HCT116 (cell line): ENCODE data around the gene ITPR2. TPM values are rescaled to one million over a fixed set of nuclear protein-coding genes. Genes with fewer than 3 reads are reported as not detected.

Experiments
- ATAC-seq: fragments of 200-7000 bp; cut with Tn5 transposase; 2 replicates; pipeline ENCODE4 v1.9.1; 2020; ENCODE audit warnings: mild to moderate bottlenecking, moderate library complexity
- BruUV-seq: library from RNA; stranded (reverse); fragments of 400-500 nt; replicated peaks from 2 replicates; lab custom pipeline; 2021; lab: Mats Ljungman, UMichigan
- CTCF ChIA-PET: fragments of 300-600 bp; sonication (Branson Sonifier 250); formaldehyde crosslinking; loops from one replicate; lab custom pipeline; 2021; ENCODE audit warnings: antibody characterized with exemption; lab: Charles Lee
- POLR2A ChIA-PET: fragments of 300-600, 350-600 bp; sonication (Branson Sonifier 250); formaldehyde crosslinking; loops from one replicate; lab custom pipeline; 2021; ENCODE audit warnings: antibody characterized with exemption; lab: Charles Lee
- RAD21 ChIA-PET, 2 experiments: fragments of 300-600 bp; sonication (Branson Sonifier 250); formaldehyde crosslinking; loops; one replicate each; lab custom pipeline; 2023; ENCODE audit warnings: low total read pairs in 2 of 2; ENCODE audit not compliant: uncharacterized antibody in 2 of 2, unreplicated experiment in 2 of 2, low non-redundant PET in 1 of 2; lab: Charles Lee
- DNase-seq: peaks from one replicate; pipeline ENCODE4 v3.0.0-alpha.2; 2010; ENCODE audit warnings: low read depth, low spot score
- H2AFZ ChIP-seq: fragments of 200-600 bp; shearing (Covaris generic), sonication (generic); 2 replicates; pipeline ENCODE4 v1.6.1; 2017; ENCODE audit warnings: low read depth, mixed run types, mixed read lengths, antibody characterized with exemption, low read length; ENCODE audit not compliant: poor library complexity, severe bottlenecking
- H3K27ac ChIP-seq: 2 replicates; pipeline ENCODE4 v1.5.1; 2012; ENCODE audit warnings: low read depth, low read length
- H3K27me3 ChIP-seq: fragments of 200-600 bp; sonication (generic); 2 replicates; pipeline ENCODE4 v1.6.1; 2016; ENCODE audit warnings: mixed run types, low read length, mixed read lengths; ENCODE audit not compliant: insufficient read depth
- H3K36me3 ChIP-seq, 2 experiments: fragments of 200-500 bp in 1 of 2; fragments of 200-600 bp in 1 of 2; sonication (Bioruptor generic) in 1 of 2; sonication (generic) in 1 of 2; 2 replicates each; pipeline versions ENCODE4 v1.5.1 to v1.6.1; 2014 to 2016; ENCODE audit warnings: low read length in 2 of 2, inconsistent platforms in 1 of 2, mixed read lengths in 1 of 2, mixed run types in 1 of 2; ENCODE audit not compliant: insufficient read depth in 2 of 2, control insufficient read depth in 1 of 2
- H3K4me1 ChIP-seq, 2 experiments: fragments of 200-600 bp in 1 of 2; sonication (generic) in 1 of 2; 2 replicates each; pipeline versions ENCODE4 v1.5.1 to v1.6.1; 2012 to 2017; ENCODE audit warnings: low read length in 2 of 2, inconsistent platforms in 1 of 2, mild to moderate bottlenecking in 1 of 2, mixed read lengths in 1 of 2, mixed run types in 1 of 2, moderate library complexity in 1 of 2; ENCODE audit not compliant: insufficient read depth in 2 of 2, control insufficient read depth in 1 of 2
- H3K4me2 ChIP-seq: fragments of 200-600 bp; sonication (generic); 2 replicates; pipeline ENCODE4 v1.6.1; 2017; ENCODE audit warnings: mixed run types, low read length, mixed read lengths
- H3K4me3 ChIP-seq, 2 experiments: fragments of 200-600 bp in 1 of 2; sonication (generic) in 1 of 2; replicated peaks in 1 of 2; 2 replicates each; pipeline ENCODE4 v1.5.1; 2011 to 2016; ENCODE audit warnings: low read length in 2 of 2, control low read depth in 1 of 2, low read depth in 1 of 2, mild to moderate bottlenecking in 1 of 2, mixed read lengths in 1 of 2, mixed run types in 1 of 2
- H3K79me2 ChIP-seq: fragments of 200-600 bp; sonication (generic); 2 replicates; pipeline ENCODE4 v1.6.1; 2017; ENCODE audit warnings: mild to moderate bottlenecking, mixed run types, low read length, moderate library complexity, mixed read lengths; ENCODE audit not compliant: insufficient read depth
- H3K9ac ChIP-seq: fragments of 200-600 bp; sonication (generic); 2 replicates; pipeline ENCODE4 v1.6.1; 2016; ENCODE audit warnings: low read length, mixed read lengths
- H3K9me2 ChIP-seq: fragments of 200-600 bp; sonication (generic), shearing (Covaris generic); 2 replicates; pipeline ENCODE4 v1.6.1; 2017; ENCODE audit warnings: mixed run types, mild to moderate bottlenecking, moderate library complexity; ENCODE audit not compliant: insufficient read depth
- H3K9me3 ChIP-seq, 2 experiments: fragments of 200-500 bp in 1 of 2; fragments of 200-600 bp in 1 of 2; sonication (Bioruptor generic) in 1 of 2; sonication (generic) in 1 of 2; 2 replicates each; pipeline ENCODE4 v1.6.1; 2014 to 2017; ENCODE audit warnings: low read length in 2 of 2, mixed read lengths in 2 of 2, inconsistent platforms in 1 of 2, low read depth in 1 of 2, mild to moderate bottlenecking in 1 of 2, mixed run types in 1 of 2, moderate library complexity in 1 of 2; ENCODE audit not compliant: control insufficient read depth in 1 of 2, insufficient read depth in 1 of 2
- H4K20me1 ChIP-seq: fragments of 200-600 bp; sonication (generic), shearing (Covaris generic); 2 replicates; pipeline ENCODE4 v1.6.1; 2017; ENCODE audit warnings: mixed run types, mild to moderate bottlenecking, moderate library complexity; ENCODE audit not compliant: insufficient read depth
- CBX3 ChIP-seq: IDR thresholded peaks from 2 replicates; pipeline ENCODE4 v1.6.1; 2012; ENCODE audit warnings: low read depth
- CEBPB ChIP-seq: IDR thresholded peaks from 2 replicates; pipeline ENCODE4 v1.6.1; 2012; ENCODE audit warnings: low read depth
- ELF1 ChIP-seq: IDR thresholded peaks from 2 replicates; pipeline ENCODE4 v1.6.1; 2012; ENCODE audit warnings: low read depth, borderline replicate concordance
- EZH2 ChIP-seq: fragments of 200-600 bp; sonication (generic); IDR thresholded peaks from 2 replicates; pipeline ENCODE4 v1.6.1; 2017; ENCODE audit warnings: antibody characterized with exemption, mixed run types
- MAX ChIP-seq: IDR thresholded peaks from 2 replicates; pipeline ENCODE4 v1.6.1; 2012
- POLR2A ChIP-seq: IDR thresholded peaks from 2 replicates; pipeline ENCODE4 v1.7.0; 2011; ENCODE audit warnings: borderline replicate concordance; ENCODE audit not compliant: insufficient read depth, insufficient read length; ENCODE audit errors: extremely low read depth
- POLR2AphosphoS5 ChIP-seq: IDR thresholded peaks from 2 replicates; pipeline ENCODE4 v1.6.1; 2011; ENCODE audit warnings: mild to moderate bottlenecking, low read depth, low read length, moderate library complexity
- SP1 ChIP-seq: IDR thresholded peaks from 2 replicates; pipeline ENCODE4 v1.6.1; 2012; ENCODE audit warnings: low read depth
- TCF7L2 ChIP-seq: IDR thresholded peaks from 2 replicates; pipeline ENCODE4 v1.7.0; 2011; ENCODE audit warnings: borderline replicate concordance, inconsistent platforms; ENCODE audit not compliant: insufficient read depth, insufficient read length; ENCODE audit errors: extremely low read depth
- YY1 ChIP-seq: IDR thresholded peaks from 2 replicates; pipeline ENCODE4 v1.6.1; 2011; ENCODE audit warnings: low read length, low read depth, moderate library complexity, mild to moderate bottlenecking; ENCODE audit not compliant: insufficient replicate concordance; ENCODE audit errors: extremely low read depth
- ZBTB33 ChIP-seq: IDR thresholded peaks from 2 replicates; pipeline ENCODE4 v1.6.1; 2011; ENCODE audit warnings: mild to moderate bottlenecking, low read length, moderate library complexity; ENCODE audit not compliant: insufficient replicate concordance; ENCODE audit errors: extremely low read depth
- ZFX ChIP-seq: fragments of 450-650 bp; IDR thresholded peaks from 2 replicates; pipeline ENCODE4 v1.6.1; 2017
- ZNF274 ChIP-seq: fragments of 200-500 bp; sonication (Bioruptor generic); IDR thresholded peaks from 2 replicates; pipeline ENCODE4 v1.6.1; 2014; ENCODE audit warnings: mild to moderate bottlenecking, low read depth, low read length, inconsistent platforms
- intact Hi-C: fragments of 100-400 bp; cut with micrococcal nuclease; formaldehyde crosslinking; loops from 2 replicates; pipeline ENCODE4 v1.10.0; 2022
- total RNA-seq: library from RNA; stranded (reverse); gene quantifications from one replicate; pipeline ENCODE4 v1.2.1, GENCODE V29; 2021; ENCODE audit not compliant: unreplicated experiment

Gene ITPR2
- total RNA-seq, 1 experiment from 2014 or later, result 6.5 TPM

GRCh38 chr12:26555139-26555538 lies 277.9 kb downstream of the ITPR2 start:
- no peak overlapping the region for H3K9ac ChIP-seq
- no peak overlapping the region for H3K27ac ChIP-seq
- intact Hi-C loops, result no loop called here
- DNase-seq (no peak), ATAC-seq (no peak)
- no peaks in the 10 kb centered on the region for H3K4me1 ChIP-seq
- H4K20me1 ChIP-seq, result no peaks in the 10 kb centered on the region
- ChIA-PET POLR2A (no interaction called here), RAD21 (no interaction called here), CTCF (no interaction called here)
- H3K4me3 ChIP-seq, result no peak overlapping the region
- no TSS peak for BruUV-seq
- H2AFZ ChIP-seq, result no peak overlapping the region
- H3K9me2 ChIP-seq, result no peaks in the 10 kb centered on the region
- no peaks in the 10 kb centered on the region for H3K9me3 ChIP-seq
- H3K79me2 ChIP-seq, result no peaks in the 10 kb centered on the region
- no peaks in the 10 kb centered on the region for H3K36me3 ChIP-seq
- no peaks in the 10 kb centered on the region for H3K27me3 ChIP-seq
- TF ChIP-seq MAX (no peak), CEBPB (no peak), CBX3 (no peak), YY1 (no peak), TCF7L2 (no peak), SP1 (no peak), POLR2AphosphoS5 (no peak), ELF1 (no peak), ZNF274 (no peak), ZFX (no peak), POLR2A (no peak), EZH2 (no peak), ZBTB33 (no peak)
- H3K4me2 ChIP-seq, result no peak overlapping the region
